H1 (cell line): ENCODE data around the gene RALGAPA1. TPM values are rescaled to one million over a fixed set of nuclear protein-coding genes. Genes with fewer than 3 reads are reported as not detected.

Experiments used
- polyA plus RNA-seq, 7 experiments: library from polyadenylated mRNA; depleted of rRNA in 3 of 7; stranded (reverse) in 5 of 7; unstranded in 2 of 7; fragments of >200 nt in 5 of 7; fragments of 200-250 nt in 2 of 7; gene quantifications; 1 replicate in 5 of 7; 2 replicates in 1 of 7; 4 replicates in 1 of 7; pipeline versions ENCODE4 v1.2.1 to v1.2.3, GENCODE V29; 2011 to 2013; ENCODE audit warnings: missing spikeins in 2 of 7, mixed read lengths in 2 of 7
- total RNA-seq: library from RNA; stranded (reverse); fragmentation: NEBNext Ultra II Directional; extraction: Animal tissue kit (Norgen Biotek cat#: 25700); gene quantifications from 2 replicates; pipeline ENCODE4 v1.2.1, GENCODE V29; 2021
- TF ChIP-seq, protein P1 (sequence below): IDR thresholded peaks from 2 replicates; pipeline ENCODE4 v1.6.1; 2012; ENCODE audit warnings: inconsistent platforms

The RALGAPA1 gene
- total and polyA plus RNA-seq, 2 of the 8 experiments (the other 6 are each of a cell fraction or from before 2014, with no cell fraction given), result 4.2 to 26.7 TPM

DNA sequence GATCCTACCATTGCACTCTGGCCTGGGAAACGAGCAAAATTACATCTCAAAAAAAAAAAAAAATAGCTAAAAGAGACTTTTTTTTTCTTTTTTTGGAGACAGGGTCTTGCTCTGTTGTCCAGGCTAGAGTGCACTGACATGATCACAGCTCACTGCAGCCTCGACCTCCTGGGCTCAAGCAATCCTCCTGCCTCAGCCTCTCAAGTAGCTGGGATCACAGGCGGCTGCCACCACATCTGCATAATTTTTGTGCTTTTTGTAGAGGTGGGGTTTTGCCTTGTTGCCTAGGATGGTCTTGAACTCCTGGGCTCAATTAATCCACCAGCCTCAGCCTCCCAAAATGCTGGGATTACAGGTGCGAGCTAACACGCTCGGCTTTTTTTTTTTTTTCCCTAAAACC, 11.3 kb downstream of the RALGAPA1 start (continued):
- TF ChIP-seq, protein P1, sequence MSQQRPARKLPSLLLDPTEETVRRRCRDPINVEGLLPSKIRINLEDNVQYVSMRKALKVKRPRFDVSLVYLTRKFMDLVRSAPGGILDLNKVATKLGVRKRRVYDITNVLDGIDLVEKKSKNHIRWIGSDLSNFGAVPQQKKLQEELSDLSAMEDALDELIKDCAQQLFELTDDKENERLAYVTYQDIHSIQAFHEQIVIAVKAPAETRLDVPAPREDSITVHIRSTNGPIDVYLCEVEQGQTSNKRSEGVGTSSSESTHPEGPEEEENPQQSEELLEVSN, result no peak
